HG02642 (cell line): Measurements from ENCODE around the gene PYROXD2.
"Not testable (repeated sequence)": the region's sequence is repeated elsewhere in the genome, so short reads cannot be mapped to it uniquely, and the experiment has no call there.

Source experiments
- ATAC-seq: cut with Tn5 transposase; IDR thresholded peaks from one replicate; pipeline ENCODE4 v1.9.1; 2021; ENCODE audit warnings: mild to moderate bottlenecking; ENCODE audit not compliant: unreplicated experiment, poor library complexity

PYROXD2 gene

GRCh38 chr10:98370831-98371820, 43.9 kb downstream of the PYROXD2 start:
- no peak for ATAC-seq

- ATAC-seq, result no peak
These were observed 45.2 kb downstream of the PYROXD2 start for GRCh38 chr10:98369801-98370200.

GRCh38 chr10:98368644-98369043, 46.3 kb downstream of the PYROXD2 start:
- ATAC-seq, result no peak

- no peak for ATAC-seq
These were observed 47.2 kb downstream of the PYROXD2 start for GRCh38 chr10:98367604-98368451.

- no peak for ATAC-seq
These were observed 48.9 kb downstream of the PYROXD2 start for GRCh38 chr10:98366062-98366530.

- no peak for ATAC-seq
These were observed 49.4 kb downstream of the PYROXD2 start for GRCh38 chr10:98365406-98366061.

GRCh38 chr10:98364432-98365102, 50.4 kb downstream of the PYROXD2 start:
- no peak for ATAC-seq

GRCh38 chr10:98363220-98363619, 51.8 kb downstream of the PYROXD2 start:
- no peak for ATAC-seq

GRCh38 chr10:98361131-98362025, 53.6 kb downstream of the PYROXD2 start:
- peak; percentile 93 for ATAC-seq

- ATAC-seq, result no peak
These were observed 57.7 kb downstream of the PYROXD2 start for GRCh38 chr10:98357194-98357822.

- ATAC-seq, result no peak
These were observed 60.5 kb downstream of the PYROXD2 start for GRCh38 chr10:98354491-98354890.

GRCh38 chr10:98353170-98353569, 61.8 kb downstream of the PYROXD2 start:
- no peak for ATAC-seq

- ATAC-seq, result no peak
These were observed 63.1 kb downstream of the PYROXD2 start for GRCh38 chr10:98351831-98352402.

- no peak for ATAC-seq
These were observed 65.5 kb downstream of the PYROXD2 start for GRCh38 chr10:98349508-98349922.

GRCh38 chr10:98346847-98347246, 68.1 kb downstream of the PYROXD2 start:
- no peak for ATAC-seq

- ATAC-seq, result no peak
These were observed 70.4 kb downstream of the PYROXD2 start for GRCh38 chr10:98344589-98345038.

GRCh38 chr10:98341701-98342100, 73.3 kb downstream of the PYROXD2 start:
- ATAC-seq, result not testable (repeated sequence)

GRCh38 chr10:98340940-98341310, 74.1 kb downstream of the PYROXD2 start:
- no peak for ATAC-seq
